GM13976 (cell line): ENCODE measurements around the gene NCK2.
"Not testable (repeated sequence)": the region's sequence is repeated elsewhere in the genome, so short reads cannot be mapped to it uniquely, and the experiment has no call there.

ENCODE experiments used
- DNase-seq: peaks from one replicate; pipeline ENCODE4 v3.0.0; 2012; ENCODE audit warnings: low spot score
- in situ Hi-C: fragments of 300-500 bp; cut with MboI; formaldehyde crosslinking; loops from one replicate; pipeline ENCODE4 v1.12.0; 2022; ENCODE audit warnings: low sequenced_read_pairs, mixed read lengths, inconsistent platforms; ENCODE audit not compliant: unreplicated experiment
- TF ChIP-seq, protein P1 (sequence below): IDR thresholded peaks from 2 replicates; pipeline ENCODE4 v1.5.1; 2012; ENCODE audit warnings: borderline replicate concordance, mild to moderate bottlenecking; ENCODE audit not compliant: insufficient read depth; ENCODE audit errors: extremely low read depth, missing control alignments, control extremely low read depth

NCK2 gene

DNA sequence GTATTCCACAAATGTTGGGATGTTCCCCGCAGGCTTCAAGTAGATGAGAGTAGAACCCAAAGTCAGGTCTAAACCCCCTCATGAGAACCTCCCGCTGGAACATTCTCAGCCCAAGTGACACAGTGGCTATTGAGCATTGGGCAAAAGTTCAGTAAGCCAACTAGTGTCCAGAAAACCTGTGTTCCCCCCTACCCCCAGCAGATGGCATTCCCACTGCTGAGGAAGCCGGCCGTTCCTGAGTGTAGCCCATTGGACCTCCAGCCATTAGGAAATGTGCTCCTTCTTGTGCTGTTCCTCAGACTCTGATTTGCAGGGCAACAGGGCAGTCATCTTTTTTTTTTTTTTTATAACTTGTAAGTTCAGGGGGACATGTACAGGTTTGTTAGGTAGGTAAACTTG is 152.1 kb downstream of the NCK2 start:
- TF ChIP-seq, protein P1, sequence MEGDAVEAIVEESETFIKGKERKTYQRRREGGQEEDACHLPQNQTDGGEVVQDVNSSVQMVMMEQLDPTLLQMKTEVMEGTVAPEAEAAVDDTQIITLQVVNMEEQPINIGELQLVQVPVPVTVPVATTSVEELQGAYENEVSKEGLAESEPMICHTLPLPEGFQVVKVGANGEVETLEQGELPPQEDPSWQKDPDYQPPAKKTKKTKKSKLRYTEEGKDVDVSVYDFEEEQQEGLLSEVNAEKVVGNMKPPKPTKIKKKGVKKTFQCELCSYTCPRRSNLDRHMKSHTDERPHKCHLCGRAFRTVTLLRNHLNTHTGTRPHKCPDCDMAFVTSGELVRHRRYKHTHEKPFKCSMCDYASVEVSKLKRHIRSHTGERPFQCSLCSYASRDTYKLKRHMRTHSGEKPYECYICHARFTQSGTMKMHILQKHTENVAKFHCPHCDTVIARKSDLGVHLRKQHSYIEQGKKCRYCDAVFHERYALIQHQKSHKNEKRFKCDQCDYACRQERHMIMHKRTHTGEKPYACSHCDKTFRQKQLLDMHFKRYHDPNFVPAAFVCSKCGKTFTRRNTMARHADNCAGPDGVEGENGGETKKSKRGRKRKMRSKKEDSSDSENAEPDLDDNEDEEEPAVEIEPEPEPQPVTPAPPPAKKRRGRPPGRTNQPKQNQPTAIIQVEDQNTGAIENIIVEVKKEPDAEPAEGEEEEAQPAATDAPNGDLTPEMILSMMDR: no peak
- DNase-seq: no peak
- in situ Hi-C loops: no loop called here

DNA sequence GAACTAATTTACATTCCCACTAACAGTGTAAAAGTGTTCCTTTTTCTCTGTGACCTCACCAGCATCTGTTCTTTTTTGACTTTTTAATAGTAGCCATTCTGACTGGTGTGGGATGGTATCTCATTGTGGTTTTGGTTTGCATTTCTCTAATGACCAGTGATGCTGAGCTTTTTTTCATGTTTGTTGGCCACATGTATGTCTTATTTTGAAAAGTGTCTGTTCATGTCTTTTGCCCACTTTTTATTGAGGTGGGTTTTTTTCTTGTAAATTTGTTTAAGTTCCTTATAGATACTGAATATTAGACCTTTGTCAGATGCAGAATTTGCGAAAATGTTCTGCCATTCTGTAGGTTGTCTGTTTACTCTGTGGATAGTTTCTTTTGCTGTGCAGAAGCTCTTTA is 153.0 kb downstream of the NCK2 start:
- in situ Hi-C loops, DNase-seq: not testable (repeated sequence)

- in situ Hi-C loops: no loop called here
- no peak for DNase-seq
- TF ChIP-seq, protein P1: no peak
These were observed 158.5 kb downstream of the NCK2 start for GRCh38 chr2:105903051-105903674.

DNA sequence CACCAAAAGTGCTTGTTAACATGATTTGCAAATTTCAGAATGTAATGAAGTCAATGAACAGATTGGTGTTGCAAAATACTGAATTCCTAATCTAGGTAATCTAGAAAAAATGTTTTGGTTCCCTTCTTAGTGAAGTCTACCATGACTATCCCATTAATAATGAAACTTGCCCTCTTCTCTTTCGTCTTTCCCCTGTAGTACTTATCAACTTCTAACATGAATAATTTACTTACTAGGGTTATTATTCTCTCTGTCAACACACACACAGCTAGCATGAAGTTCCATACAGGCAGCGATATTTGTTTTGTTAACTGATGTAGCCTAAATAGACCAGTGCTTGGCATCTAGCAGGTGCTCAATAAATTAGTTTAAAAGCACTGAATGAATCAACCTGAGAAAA is 160.2 kb downstream of the NCK2 start:
- in situ Hi-C loops: no loop called here
- DNase-seq: peak; percentile 69
- TF ChIP-seq, protein P1: no peak

DNA sequence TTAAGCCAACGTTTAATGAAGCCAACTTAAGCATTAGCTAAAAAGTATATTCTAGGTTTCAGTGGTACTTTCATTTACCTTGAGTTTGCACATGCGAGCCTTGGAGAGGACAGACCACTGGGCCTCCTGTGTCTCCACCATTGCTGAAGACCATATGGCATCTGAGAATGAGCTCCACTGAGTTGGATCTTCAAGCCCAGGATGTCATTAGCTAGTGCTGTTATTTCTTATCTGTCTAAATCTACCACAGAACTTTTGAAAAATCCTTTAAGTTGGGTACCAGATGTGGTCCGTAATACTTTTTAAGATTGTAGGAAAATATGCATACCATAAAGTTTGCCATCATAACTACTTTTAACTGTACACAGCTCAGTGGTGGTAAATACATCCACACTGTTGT is 161.8 kb downstream of the NCK2 start:
- TF ChIP-seq, protein P1: no peak
- in situ Hi-C loops: no loop called here
- no peak for DNase-seq

DNA sequence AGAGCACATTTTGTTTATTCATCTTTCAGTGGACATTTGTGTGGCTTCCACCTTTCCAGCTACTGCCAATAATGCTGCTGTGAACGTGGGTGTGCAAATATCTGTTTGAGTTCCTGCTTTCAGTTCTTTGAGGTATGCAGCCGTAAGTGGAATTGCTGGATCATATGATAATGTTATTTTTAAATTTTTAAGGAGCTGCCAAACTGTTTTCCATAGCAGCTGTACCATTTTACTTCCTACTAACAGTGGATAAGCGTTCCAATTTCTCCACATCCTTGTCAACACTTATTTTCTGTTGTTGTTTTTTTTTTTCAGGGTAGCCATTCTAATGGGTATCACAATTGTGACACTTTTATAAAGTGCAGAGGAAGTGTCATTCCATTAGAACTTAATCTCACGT is 162.5 kb downstream of the NCK2 start:
- DNase-seq: no peak
- TF ChIP-seq, protein P1: no peak
- in situ Hi-C loops: no loop called here

DNA sequence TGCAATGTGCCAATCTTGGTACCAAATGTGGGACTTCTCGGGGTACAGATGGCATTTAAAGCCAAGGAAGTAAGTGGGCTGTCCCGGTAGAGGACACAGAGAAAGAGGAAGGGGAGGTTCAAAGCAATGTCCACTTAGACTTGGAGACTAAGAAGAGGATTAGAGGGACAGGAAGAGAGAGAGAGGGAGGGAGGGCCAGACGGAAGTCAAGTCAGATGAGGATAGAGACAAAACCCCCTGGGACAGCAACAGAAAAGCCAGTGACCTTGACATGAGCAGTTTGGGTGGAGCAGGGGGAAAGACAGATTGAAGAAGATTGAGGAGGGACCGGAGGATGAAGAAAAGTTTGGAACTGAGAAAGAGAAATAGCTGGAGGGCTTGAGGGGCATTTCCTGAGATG is 164.5 kb downstream of the NCK2 start:
- TF ChIP-seq, protein P1: no peak
- no peak for DNase-seq
- in situ Hi-C loops: no loop called here
